ENCODE measurements around the gene EWSR1. TPM values are rescaled to one million over a fixed set of nuclear protein-coding genes. Genes with fewer than 3 reads are reported as not detected.

Gene EWSR1
- polyA plus RNA-seq, 1 donor from 2014 or later, result 277 TPM

DNA sequence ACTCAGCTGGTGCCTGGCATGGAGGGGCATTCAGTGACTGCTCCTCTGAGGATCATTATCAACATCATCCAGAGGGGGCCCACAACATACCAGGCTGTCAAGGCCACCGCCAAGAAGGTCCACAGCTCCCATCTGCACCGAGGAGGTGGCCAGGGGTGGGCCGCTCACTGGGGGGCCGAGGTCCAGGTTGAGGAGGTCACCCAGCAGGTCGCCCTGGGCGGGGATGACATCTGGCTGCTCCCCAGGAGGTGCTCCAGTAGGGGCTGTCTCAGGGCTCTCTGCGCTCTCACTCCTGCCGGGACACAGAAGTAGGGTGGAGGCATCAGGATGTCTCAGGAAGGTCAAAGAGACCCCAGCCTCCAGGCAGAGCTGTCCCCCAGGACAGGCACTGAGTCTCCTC, 72.5 kb downstream of the EWSR1 start:
- Histone ChIP-seq H3K9me3 (ENCODE audit: low read length) (no peaks in the 10 kb centered on the region), H3K36me3 (ENCODE audit: insufficient read depth, low read length) (no peaks in the 10 kb centered on the region), H3K79me2 (replicated peaks; ENCODE audit: insufficient read depth, low read length) (no peaks in the 10 kb centered on the region), H3K4me2 (ENCODE audit: low read length) (no peak overlapping the region), H3F3A (ENCODE audit: insufficient read depth, low read length, poor library complexity, severe bottlenecking) (no peaks in the 10 kb centered on the region), H4K20me1 (ENCODE audit: insufficient read depth) (no peaks in the 10 kb centered on the region), H3K9me2 (ENCODE audit: insufficient read depth, low read length) (no peaks in the 10 kb centered on the region), H3K9ac (ENCODE audit: low read length) (no peak overlapping the region), H3K27ac (ENCODE audit: low read length) (no peak overlapping the region), H2AFZ (ENCODE audit: low read depth, low read length) (no peak overlapping the region), H3K27me3 (ENCODE audit: insufficient read depth, low read depth, low read length) (no peaks in the 10 kb centered on the region), H3K4me3 (ENCODE audit: low read length) (no peak overlapping the region)
- TF ChIP-seq, protein P1, sequence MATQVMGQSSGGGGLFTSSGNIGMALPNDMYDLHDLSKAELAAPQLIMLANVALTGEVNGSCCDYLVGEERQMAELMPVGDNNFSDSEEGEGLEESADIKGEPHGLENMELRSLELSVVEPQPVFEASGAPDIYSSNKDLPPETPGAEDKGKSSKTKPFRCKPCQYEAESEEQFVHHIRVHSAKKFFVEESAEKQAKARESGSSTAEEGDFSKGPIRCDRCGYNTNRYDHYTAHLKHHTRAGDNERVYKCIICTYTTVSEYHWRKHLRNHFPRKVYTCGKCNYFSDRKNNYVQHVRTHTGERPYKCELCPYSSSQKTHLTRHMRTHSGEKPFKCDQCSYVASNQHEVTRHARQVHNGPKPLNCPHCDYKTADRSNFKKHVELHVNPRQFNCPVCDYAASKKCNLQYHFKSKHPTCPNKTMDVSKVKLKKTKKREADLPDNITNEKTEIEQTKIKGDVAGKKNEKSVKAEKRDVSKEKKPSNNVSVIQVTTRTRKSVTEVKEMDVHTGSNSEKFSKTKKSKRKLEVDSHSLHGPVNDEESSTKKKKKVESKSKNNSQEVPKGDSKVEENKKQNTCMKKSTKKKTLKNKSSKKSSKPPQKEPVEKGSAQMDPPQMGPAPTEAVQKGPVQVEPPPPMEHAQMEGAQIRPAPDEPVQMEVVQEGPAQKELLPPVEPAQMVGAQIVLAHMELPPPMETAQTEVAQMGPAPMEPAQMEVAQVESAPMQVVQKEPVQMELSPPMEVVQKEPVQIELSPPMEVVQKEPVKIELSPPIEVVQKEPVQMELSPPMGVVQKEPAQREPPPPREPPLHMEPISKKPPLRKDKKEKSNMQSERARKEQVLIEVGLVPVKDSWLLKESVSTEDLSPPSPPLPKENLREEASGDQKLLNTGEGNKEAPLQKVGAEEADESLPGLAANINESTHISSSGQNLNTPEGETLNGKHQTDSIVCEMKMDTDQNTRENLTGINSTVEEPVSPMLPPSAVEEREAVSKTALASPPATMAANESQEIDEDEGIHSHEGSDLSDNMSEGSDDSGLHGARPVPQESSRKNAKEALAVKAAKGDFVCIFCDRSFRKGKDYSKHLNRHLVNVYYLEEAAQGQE (IDR thresholded peaks at IDR 0.05; ENCODE audit: borderline replicate concordance), result no peak
- TF ChIP-seq TAF1 (IDR thresholded peaks at IDR 0.05; ENCODE audit: low read depth), result no peak
- no peak for TF ChIP-seq EP300 (conservative IDR thresholded peaks at IDR 0.05; ENCODE audit: poor library complexity, severe bottlenecking)
- no peak for TF ChIP-seq SMC3 (conservative IDR thresholded peaks at IDR 0.05; ENCODE audit: poor library complexity)
- TF ChIP-seq, protein P2, sequence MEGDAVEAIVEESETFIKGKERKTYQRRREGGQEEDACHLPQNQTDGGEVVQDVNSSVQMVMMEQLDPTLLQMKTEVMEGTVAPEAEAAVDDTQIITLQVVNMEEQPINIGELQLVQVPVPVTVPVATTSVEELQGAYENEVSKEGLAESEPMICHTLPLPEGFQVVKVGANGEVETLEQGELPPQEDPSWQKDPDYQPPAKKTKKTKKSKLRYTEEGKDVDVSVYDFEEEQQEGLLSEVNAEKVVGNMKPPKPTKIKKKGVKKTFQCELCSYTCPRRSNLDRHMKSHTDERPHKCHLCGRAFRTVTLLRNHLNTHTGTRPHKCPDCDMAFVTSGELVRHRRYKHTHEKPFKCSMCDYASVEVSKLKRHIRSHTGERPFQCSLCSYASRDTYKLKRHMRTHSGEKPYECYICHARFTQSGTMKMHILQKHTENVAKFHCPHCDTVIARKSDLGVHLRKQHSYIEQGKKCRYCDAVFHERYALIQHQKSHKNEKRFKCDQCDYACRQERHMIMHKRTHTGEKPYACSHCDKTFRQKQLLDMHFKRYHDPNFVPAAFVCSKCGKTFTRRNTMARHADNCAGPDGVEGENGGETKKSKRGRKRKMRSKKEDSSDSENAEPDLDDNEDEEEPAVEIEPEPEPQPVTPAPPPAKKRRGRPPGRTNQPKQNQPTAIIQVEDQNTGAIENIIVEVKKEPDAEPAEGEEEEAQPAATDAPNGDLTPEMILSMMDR (IDR thresholded peaks at IDR 0.05; ENCODE audit: poor library complexity, severe bottlenecking), result no peak

DNA sequence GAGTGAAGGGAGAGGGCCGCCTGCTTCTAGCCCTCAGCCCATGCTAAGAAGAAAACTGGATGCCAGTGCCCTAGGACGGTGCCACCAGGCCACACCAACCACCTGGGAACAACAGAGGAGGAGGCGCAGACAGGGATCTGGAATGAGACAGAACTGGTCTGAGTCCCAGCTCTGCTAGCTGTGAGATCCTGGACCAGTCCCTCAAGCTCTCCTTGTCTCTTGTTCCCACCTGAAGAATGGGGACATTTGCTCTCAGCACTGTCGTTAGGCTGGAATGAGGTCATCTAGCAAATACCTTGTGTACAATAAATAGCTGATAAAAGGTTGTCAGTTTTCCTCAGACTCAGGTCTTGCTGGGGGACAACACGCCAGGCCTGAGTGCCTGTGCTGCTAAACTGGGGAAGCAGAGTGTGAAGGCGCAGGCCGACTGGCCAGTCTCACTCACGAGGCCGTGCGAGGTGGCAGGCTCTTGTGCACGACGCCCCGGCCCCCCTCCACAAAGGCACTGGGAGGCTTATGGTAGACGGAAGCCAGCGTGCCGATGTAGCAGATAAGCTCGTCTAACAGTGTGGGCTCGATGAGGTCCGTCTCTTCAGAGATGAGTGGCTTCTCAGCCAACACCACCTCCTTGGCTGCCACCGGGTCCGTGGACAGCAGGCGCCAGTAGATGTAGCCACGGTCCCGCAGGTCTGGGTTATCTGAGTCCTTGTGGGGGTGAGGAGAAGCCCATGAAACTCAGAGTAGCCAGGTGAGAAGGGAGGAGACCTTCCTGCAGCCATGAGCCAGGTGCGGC, 73.2 kb downstream of the EWSR1 start:
- H3K27ac ChIP-seq (ENCODE audit: low read length), result no peak overlapping the region
- H3K9ac ChIP-seq (ENCODE audit: low read length), result no peak overlapping the region
- H2AFZ ChIP-seq (ENCODE audit: low read depth, low read length), result no peak overlapping the region
- no peak overlapping the region for H3K4me3 ChIP-seq (ENCODE audit: low read length)
- H3K79me2 ChIP-seq (replicated peaks; ENCODE audit: insufficient read depth, low read length), result no peaks in the 10 kb centered on the region
- H3K4me2 ChIP-seq (ENCODE audit: low read length), result no peak overlapping the region
- no peaks in the 10 kb centered on the region for H3K9me2 ChIP-seq (ENCODE audit: insufficient read depth, low read length)
- TF ChIP-seq POLR2AphosphoS5 (IDR thresholded peaks at IDR 0.05) (no peak), EZH2 (IDR thresholded peaks at IDR 0.05; ENCODE audit: borderline replicate concordance, insufficient read depth, low read length, poor library complexity, severe bottlenecking) (no peak), RAD21 (conservative IDR thresholded peaks at IDR 0.05) (no peak), TAF1 (IDR thresholded peaks at IDR 0.05; ENCODE audit: low read depth) (no peak), SMC3 (conservative IDR thresholded peaks at IDR 0.05; ENCODE audit: poor library complexity) (no peak), EP300 (conservative IDR thresholded peaks at IDR 0.05; ENCODE audit: poor library complexity, severe bottlenecking) (no peak), MXI1 (conservative IDR thresholded peaks at IDR 0.05; ENCODE audit: poor library complexity, severe bottlenecking) (no peak)
- TF ChIP-seq, protein P1 (IDR thresholded peaks at IDR 0.05; ENCODE audit: borderline replicate concordance), result no peak
- TF ChIP-seq, protein P2 (IDR thresholded peaks at IDR 0.05; ENCODE audit: poor library complexity, severe bottlenecking), result no peak
- no peaks in the 10 kb centered on the region for H4K20me1 ChIP-seq (ENCODE audit: insufficient read depth)
- H3K36me3 ChIP-seq (ENCODE audit: insufficient read depth, low read length), result no peaks in the 10 kb centered on the region
- H3K27me3 ChIP-seq (ENCODE audit: insufficient read depth, low read depth, low read length), result no peaks in the 10 kb centered on the region
- H3F3A ChIP-seq (ENCODE audit: insufficient read depth, low read length, poor library complexity, severe bottlenecking), result no peaks in the 10 kb centered on the region
- H3K9me3 ChIP-seq (ENCODE audit: low read length), result no peaks in the 10 kb centered on the region

Data from neural cell (in vitro differentiated cells).